ENCODE data around the gene RXRA.

Gene RXRA

GRCh38 chr9:134445000-134445399, 118.7 kb downstream of the RXRA start:
- H3K27ac ChIP-seq = no peak overlapping the region
- H3K4me3 ChIP-seq = no peak overlapping the region

GRCh38 chr9:134449180-134449916, 123.1 kb downstream of the RXRA start:
- Histone ChIP-seq H3K4me3 (no peak overlapping the region), H3K27ac (no peak overlapping the region)

- Histone ChIP-seq H3K27ac (no peak overlapping the region), H3K4me3 (no peak overlapping the region)
Observed at GRCh38 chr9:134451700-134452458, 125.6 kb downstream of the RXRA start.

- Histone ChIP-seq H3K4me3 (no peak overlapping the region), H3K27ac (no peak overlapping the region)
Observed at GRCh38 chr9:134452728-134453127, 126.5 kb downstream of the RXRA start.

- Histone ChIP-seq H3K4me3 (no peak overlapping the region), H3K27ac (peak overlapping the region in 3 of 21 experiments; percentile 1 to 38 (median 34))
Observed at GRCh38 chr9:134453776-134454475, 127.7 kb downstream of the RXRA start.

DNA sequence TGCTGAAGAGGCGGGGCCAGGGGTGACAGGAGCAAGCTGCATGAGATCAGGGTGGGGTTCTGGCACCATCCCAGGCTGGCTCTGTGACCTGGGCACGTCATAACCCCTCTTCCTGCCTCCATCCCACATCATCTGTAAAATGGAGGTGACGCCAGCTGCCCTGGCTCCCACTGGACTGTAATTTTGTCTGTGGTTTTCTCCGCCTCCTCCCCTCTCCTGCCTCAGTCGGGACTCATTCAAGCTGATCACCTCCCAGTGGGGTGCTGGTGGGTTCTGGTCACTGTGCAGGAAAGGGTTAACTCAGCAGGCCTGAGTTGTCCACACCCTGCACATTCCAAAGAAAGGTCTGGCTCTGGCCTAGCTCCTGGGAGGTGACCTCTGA, 128.2 kb downstream of the RXRA start:
- no peak overlapping the region for H3K4me3 ChIP-seq
- peak overlapping the region in 3 of 21 experiments; percentile 1 to 38 (median 34) for H3K27ac ChIP-seq

DNA sequence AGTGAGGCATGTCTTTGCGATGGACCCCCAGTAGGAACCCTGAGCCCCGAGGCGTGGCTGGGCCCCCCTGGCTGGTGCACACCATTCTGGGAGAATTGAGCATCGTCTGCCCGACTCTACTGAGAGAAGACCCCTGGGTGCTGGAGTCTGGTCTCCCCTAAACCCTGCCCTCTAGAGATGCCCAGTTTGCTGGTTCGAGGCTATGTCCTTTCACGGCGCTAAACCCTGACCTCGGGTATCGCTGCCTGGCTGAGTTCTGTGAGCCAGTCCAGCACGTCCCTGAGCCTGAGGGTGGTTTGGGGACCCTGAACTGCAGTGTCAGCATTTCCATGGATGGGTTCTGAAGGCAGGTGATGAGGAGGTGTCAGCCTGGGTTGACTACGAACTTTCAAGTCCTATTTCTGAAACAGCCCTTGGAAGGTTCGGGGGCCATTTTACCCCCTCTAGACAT, 128.8 kb downstream of the RXRA start:
- peak overlapping the region in 15 of 21 experiments; percentile 79 to 95 (median 88) for H3K27ac ChIP-seq

DNA sequence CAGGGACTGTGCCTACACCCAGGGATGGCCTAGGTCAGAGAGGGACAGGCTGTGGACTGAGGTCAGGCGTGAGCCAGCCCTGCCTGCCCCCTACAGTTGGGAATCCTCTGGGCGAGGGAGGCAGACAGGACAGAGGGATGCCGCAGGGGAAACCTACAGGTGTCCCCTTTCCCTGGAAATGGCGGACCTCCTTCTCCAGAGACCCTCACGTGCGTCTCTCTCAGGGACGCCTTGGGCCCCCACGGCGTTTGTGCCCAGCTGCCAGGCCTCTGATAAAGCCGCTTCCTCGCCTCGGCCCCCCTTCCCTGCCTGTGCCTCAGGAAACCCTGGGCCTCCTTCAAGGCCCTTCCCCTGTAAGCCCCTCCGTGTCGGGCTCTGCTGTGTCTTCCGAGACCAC, 129.3 kb downstream of the RXRA start:
- peak overlapping the region; percentile 52 to 95 (median 88) for H3K27ac ChIP-seq
- H3K4me3 ChIP-seq = peak overlapping the region in 4 of 7 experiments; percentile 8 to 39 (median 30)

More for the DNA sequence above, 128.8 kb downstream of the RXRA start:
- H3K4me3 ChIP-seq = no peak overlapping the region

DNA sequence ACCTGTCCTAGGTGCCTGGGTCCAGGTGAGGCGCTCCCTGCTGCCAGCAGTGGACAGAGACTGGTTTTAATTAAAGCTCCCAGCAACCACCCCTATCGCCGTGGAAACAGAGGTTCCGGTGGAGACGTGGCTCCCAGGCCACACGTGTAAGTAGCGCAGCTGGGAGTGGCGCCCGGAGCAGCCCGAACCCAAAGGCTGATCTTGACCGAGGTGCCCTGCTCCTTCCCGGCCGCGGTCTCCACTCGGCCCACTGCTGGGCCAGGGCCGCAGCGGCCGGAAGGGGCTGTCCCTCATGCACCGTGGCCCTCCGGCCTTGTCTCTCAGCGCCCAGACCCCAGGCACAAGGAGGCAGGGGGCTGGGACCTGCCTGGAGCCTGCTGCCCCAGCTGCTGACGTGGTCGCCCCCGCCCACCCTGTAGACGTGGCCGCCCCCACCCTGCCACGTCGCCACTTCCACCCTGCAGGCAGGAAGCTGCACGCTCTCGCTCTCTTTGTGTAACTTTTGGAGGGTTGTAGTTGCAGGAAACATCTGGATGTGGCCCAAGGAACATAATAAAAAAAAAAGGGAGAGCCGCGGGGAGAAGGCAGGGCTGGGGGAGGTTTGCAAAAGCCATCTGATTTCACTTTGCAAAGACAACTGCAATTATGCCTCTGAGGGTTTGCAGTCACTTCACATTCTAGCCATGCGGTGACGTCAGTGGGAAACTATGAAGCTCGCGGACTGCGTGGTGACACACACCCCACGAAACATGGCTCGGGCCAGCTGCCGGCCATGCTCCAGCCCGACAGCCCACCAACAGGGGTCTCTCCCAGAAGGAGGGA, 129.9 kb downstream of the RXRA start:
- H3K4me3 ChIP-seq = peak overlapping the region; percentile 8 to 39 (median 17)
- H3K27ac ChIP-seq = peak overlapping the region; percentile 52 to 95 (median 88)

- Histone ChIP-seq H3K4me3 (peak overlapping the region in 5 of 7 experiments; percentile 8 to 39 (median 22)), H3K27ac (peak overlapping the region; percentile 45 to 95 (median 88))
Observed at GRCh38 chr9:134456756-134457305, 130.6 kb downstream of the RXRA start.

DNA sequence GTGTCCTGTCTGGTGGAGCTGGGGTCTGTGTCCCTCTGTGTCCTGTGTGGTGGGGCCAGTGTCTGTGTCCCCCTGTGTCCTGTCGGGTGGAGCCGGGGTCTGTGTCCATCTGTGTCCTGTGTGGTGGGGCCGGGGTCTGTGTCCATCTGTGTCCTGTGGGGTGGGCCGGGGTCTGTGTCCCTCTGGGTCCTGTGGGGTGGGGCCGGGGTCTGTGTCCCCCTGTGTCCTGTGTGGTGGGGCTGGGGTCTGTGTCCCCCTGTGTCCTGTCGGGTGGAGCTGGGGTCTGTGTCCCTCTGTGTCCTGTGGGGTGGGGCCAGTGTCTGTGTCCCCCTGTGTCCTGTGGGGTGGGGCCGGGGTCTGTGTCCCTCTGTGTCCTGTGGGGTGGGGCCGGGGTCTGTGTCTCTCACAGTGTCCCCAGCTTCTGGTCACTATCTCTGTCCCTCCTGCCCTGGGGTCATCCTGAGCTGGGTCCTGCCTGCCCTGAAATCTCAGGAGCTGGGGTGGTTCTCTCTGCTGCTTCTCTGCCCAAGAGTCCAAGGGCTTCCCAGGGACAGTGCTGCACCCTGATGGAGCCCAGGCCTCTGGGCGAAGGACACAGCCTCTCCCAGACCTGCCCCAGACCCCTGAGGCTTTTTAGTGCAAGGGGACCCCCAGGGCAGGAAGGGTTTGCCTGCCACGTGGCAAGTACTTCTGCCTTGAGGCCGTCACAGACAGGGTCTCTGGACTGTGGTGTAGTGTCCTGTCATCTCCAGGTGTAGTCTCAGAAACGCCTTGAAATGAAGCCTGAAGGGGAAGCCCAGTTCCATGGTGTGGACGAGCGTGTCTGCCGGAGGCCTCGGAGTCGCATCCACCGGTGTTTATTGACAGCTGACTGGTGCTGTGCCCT, 131.3 kb downstream of the RXRA start:
- Histone ChIP-seq H3K27ac (peak overlapping the region in 19 of 21 experiments; percentile 76 to 95 (median 88)), H3K4me3 (no peak overlapping the region)

DNA sequence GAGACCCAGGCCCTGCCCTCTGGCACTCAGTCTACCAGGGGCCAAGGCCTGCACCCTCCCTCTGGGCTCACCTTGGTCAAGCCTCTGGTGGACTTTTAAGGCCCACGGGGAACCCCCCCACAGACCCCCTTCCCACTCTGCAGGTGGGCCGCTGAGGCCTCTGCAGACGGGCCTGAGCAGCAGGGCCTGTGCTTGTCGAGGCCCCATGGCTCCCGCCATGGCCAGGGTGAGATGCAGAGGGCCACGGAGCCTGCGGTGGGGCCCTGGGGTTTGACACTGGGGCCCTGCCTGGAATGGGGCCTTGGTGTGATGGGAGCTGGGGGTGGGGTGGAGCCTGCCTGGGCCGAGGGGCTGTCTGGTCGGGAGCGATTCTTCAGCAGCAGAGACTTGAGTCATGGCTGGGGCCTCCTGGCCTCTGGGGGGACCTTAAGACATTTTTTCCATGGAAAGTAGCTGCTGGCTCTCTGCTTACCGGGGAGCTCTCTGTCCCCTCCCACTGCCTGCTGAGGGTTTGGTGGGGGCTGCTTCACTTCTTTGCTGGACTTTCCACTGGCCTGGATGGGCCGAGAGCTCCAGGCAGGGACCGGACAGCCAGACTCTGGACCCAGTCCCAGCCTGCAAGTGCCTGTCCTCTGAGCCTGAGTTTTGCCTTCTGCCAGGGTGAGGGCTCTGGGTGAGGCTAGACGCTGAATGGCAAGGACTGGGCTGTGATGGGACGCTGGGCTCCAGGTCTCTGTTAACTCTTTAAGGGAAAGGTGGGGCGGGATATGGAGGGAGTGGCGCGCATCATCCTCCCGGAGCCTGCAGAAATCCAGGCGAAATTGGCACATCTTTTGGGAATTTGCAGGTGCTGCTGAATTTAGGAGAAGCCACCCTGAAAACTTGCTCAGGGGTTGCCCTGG, 132.2 kb downstream of the RXRA start:
- Histone ChIP-seq H3K4me3 (no peak overlapping the region), H3K27ac (peak overlapping the region in 13 of 21 experiments; percentile 21 to 95 (median 85))

GRCh38 chr9:134459164-134459563, 132.9 kb downstream of the RXRA start:
- peak overlapping the region in 1 of 21 experiments; percentile 20 for H3K27ac ChIP-seq
- H3K4me3 ChIP-seq = no peak overlapping the region

DNA sequence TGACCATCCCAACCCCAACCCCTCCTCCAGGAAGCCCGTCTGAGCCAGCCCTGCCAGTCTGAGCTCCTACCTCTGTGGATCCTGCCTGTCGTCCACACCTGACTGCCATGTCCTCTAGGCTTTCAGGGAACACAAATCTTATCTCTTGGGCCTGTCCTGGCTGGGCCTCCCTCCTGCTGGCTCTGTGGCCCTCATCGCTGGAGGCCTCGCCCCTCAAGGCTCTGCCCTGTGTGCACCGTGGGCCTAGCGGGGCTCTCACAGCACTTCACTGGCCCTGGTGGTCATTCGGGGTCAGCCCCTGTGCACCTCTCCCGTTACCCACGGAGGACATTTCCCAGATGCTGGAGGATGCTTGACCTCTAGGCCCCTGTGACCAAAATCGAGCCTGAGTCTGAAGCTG, 133.3 kb downstream of the RXRA start:
- H3K4me3 ChIP-seq = no peak overlapping the region
- H3K27ac ChIP-seq = no peak overlapping the region

DNA sequence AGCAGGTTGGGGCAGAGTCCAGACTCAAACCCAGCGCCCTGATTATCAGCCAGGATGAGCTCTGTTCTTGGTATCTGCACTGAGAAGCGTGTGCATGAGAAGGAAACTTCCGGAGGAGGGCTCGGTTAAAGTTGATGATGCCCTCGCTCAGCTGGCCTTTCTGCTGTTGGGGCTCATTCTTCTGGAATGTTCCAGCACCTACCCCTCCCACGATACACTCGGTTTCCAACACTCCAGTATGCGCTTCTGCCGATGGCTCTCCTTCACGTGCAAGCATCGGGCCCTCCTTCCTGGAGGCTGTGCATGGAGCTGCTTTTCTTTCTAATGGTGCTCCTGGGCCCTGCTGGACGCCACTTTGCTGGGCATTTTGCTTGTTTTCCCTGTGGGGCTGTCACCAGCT, 134.0 kb downstream of the RXRA start:
- no peak overlapping the region for H3K4me3 ChIP-seq
- H3K27ac ChIP-seq = no peak overlapping the region

DNA sequence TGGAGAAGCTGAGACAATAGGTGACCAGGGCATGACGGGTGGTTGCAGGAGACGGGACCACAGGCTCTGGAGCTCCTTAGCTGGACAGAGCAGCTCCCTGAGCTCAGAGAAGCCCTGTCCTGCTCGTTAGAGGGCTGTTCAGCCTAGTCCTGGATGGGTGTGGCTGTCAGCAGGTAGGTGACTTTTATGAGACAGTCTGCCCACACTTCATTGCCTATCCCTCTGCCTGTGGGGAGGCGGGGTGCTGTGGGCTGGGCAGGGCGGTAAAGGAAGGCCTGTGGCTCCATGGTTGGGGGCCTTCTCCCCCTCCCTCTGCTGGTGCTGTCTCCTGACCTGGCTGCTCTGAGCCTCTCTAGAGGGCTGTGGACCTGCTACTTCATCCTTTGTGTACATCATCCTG, 134.6 kb downstream of the RXRA start:
- Histone ChIP-seq H3K27ac (no peak overlapping the region), H3K4me3 (no peak overlapping the region)

- H3K4me3 ChIP-seq = no peak overlapping the region
- H3K27ac ChIP-seq = no peak overlapping the region
Observed at GRCh38 chr9:134461426-134461982, 135.2 kb downstream of the RXRA start.
